Measurements from ENCODE around the gene ISCU.

The ISCU gene

GRCh38 chr12:108591267-108591980, 29.0 kb downstream of the ISCU start:
- DNase-seq: no peak

GRCh38 chr12:108592033-108592909, 29.9 kb downstream of the ISCU start:
- no peak for DNase-seq

- DNase-seq: no peak
These were observed 32.0 kb downstream of the ISCU start for GRCh38 chr12:108594323-108594903.

GRCh38 chr12:108594960-108595710, 32.7 kb downstream of the ISCU start:
- DNase-seq: no peak

GRCh38 chr12:108595711-108596647, 33.6 kb downstream of the ISCU start:
- DNase-seq: no peak

- no peak for DNase-seq
These were observed 34.6 kb downstream of the ISCU start for GRCh38 chr12:108596854-108597558.

GRCh38 chr12:108597559-108598471, 35.4 kb downstream of the ISCU start, which contains the start of gene TMEM119:
Gene TMEM119, minus strand, starts transcription at chr12:108598084. Its CDS starts 5,701 bp downstream, at chr12:108592383.
- no peak for DNase-seq

GRCh38 chr12:108598553-108599250, 36.3 kb downstream of the ISCU start:
- no peak for DNase-seq

- DNase-seq: no peak
These were observed 37.1 kb downstream of the ISCU start for GRCh38 chr12:108599541-108599940.

- DNase-seq: no peak
These were observed 37.7 kb downstream of the ISCU start for GRCh38 chr12:108599948-108600701.

GRCh38 chr12:108600702-108601007, 38.3 kb downstream of the ISCU start:
- DNase-seq: no peak

GRCh38 chr12:108602209-108602705, 39.9 kb downstream of the ISCU start:
- DNase-seq: no peak

GRCh38 chr12:108602976-108603704, 40.7 kb downstream of the ISCU start:
- DNase-seq: no peak

GRCh38 chr12:108603743-108604142, 41.3 kb downstream of the ISCU start:
- no peak for DNase-seq

GRCh38 chr12:108604208-108604941, 42.0 kb downstream of the ISCU start:
- DNase-seq: no peak

GRCh38 chr12:108605000-108605689, 42.7 kb downstream of the ISCU start:
- no peak for DNase-seq

Data from CD4-positive, alpha-beta T cell treated with Interleukin-4 for 4 hours (primary cell).